Colonic mucosa (tissue), 4 donors: ENCODE results near the gene ABCG1. TPM values are rescaled to one million over a fixed set of nuclear protein-coding genes. Genes with fewer than 3 reads are reported as not detected.

ENCODE experiments used
- DNase-seq: peaks from one replicate; pipeline ENCODE4 v3.0.0-alpha.2; 2020
- H3K27ac ChIP-seq: fragments of 200-600 bp; one replicate; pipeline ENCODE4 v1.8.0; 2021
- H3K27me3 ChIP-seq: fragments of 200-600 bp; one replicate; pipeline ENCODE4 v1.8.0; 2021
- H3K36me3 ChIP-seq: fragments of 200-600 bp; one replicate; pipeline ENCODE4 v1.8.0; 2021
- H3K4me1 ChIP-seq: fragments of 200-600 bp; one replicate; pipeline ENCODE4 v1.8.0; 2021; ENCODE audit warnings: mild to moderate bottlenecking
- H3K4me3 ChIP-seq: fragments of 200-600 bp; one replicate; pipeline ENCODE4 v1.8.0; 2021
- H3K9ac ChIP-seq, 2 donors: one replicate each; pipeline ENCODE4 v1.7.0; 2013; ENCODE audit warnings: control low read depth in 2 of 2, low read depth in 2 of 2, low read length in 2 of 2
- H3K9me3 ChIP-seq: fragments of 200-600 bp; one replicate; pipeline ENCODE4 v1.8.0; 2021
- intact Hi-C: fragments of 100-400 bp; cut with DNase I; formaldehyde crosslinking; loops from one replicate; pipeline ENCODE4 v1.14.1; 2022
- total RNA-seq, 2 donors: library from RNA; stranded (reverse); fragmentation: NEBNext Ultra II Directional in 1 of 2; extraction: Animal tissue kit (Norgen Biotek cat#: 25700) in 1 of 2; gene quantifications; one replicate each; pipeline ENCODE4 v1.2.1, GENCODE V29; 2021
- TF ChIP-seq, protein P1 (sequence below): fragments of 200-600 bp; IDR thresholded peaks from one replicate; pipeline ENCODE4 v1.8.0; 2022; ENCODE audit warnings: antibody characterized with exemption, mild to moderate bottlenecking
- donor health status: healthy.
- donor health status: DM: no; HTN: no; CAD: no.
- donor health status: DM: no; HTN: no; CAD: no.

ABCG1 gene
- total RNA-seq, 2 donors from 2014 or later, result 13.8 to 60.0 TPM

DNA sequence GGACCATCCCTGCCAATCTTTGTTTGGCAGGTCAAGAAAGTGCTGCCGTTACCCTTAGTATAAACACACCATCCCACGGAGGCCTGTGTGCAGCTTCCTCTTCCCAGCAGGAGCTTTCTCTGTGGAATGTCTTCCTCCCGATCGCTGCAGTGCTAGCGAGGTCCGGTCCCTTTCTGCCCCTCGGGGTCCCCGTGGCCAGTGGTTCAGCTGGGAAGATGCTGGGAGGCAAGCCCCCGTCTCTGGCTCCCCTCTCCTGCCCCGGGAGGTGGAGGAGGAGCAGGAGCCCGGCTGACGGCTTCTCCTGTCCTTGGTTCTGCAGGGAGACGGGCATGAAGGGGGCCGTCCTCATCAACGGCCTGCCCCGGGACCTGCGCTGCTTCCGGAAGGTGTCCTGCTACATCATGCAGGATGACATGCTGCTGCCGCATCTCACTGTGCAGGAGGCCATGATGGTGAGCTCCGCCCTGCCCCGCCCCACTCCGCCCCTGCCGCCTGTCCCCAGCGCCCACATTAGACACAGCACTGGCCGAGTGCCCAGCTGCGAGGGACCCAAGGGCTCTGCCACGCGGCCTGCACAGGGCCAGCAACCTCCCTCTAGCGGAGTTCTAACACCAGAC, 54.2 kb downstream of the ABCG1 start:
- no peak overlapping the region for H3K9ac ChIP-seq
- DNase-seq, result no peak
- H3K9me3 ChIP-seq, result no peaks in the 10 kb centered on the region
- intact Hi-C loops, result no loop called here
- H3K36me3 ChIP-seq, result no peaks in the 10 kb centered on the region
- TF ChIP-seq, protein P1, sequence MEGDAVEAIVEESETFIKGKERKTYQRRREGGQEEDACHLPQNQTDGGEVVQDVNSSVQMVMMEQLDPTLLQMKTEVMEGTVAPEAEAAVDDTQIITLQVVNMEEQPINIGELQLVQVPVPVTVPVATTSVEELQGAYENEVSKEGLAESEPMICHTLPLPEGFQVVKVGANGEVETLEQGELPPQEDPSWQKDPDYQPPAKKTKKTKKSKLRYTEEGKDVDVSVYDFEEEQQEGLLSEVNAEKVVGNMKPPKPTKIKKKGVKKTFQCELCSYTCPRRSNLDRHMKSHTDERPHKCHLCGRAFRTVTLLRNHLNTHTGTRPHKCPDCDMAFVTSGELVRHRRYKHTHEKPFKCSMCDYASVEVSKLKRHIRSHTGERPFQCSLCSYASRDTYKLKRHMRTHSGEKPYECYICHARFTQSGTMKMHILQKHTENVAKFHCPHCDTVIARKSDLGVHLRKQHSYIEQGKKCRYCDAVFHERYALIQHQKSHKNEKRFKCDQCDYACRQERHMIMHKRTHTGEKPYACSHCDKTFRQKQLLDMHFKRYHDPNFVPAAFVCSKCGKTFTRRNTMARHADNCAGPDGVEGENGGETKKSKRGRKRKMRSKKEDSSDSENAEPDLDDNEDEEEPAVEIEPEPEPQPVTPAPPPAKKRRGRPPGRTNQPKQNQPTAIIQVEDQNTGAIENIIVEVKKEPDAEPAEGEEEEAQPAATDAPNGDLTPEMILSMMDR, result no peak
- no peak overlapping the region for H3K4me3 ChIP-seq
- H3K27ac ChIP-seq, result no peak overlapping the region
- H3K27me3 ChIP-seq, result no peaks in the 10 kb centered on the region
- no peaks in the 10 kb centered on the region for H3K4me1 ChIP-seq

DNA sequence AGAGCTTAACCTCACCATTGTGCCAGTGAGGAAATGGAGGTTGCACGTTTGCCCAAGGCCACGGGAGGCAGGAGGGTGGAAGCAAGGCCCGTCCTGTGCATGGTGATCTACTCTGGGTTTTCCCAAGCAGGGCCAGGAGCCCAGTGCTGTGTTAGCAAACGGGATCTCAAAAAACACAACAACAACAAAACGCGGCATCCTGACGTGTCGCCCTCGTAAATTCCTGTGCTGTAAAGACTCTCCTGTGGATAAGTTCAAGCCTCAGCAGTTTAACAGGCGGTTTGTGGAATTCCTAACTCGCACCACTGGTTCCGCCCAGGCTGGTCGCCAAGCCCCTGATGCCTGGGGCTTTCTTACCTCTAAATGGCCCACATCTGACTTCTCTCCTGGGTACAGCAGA, 57.1 kb downstream of the ABCG1 start:
- H3K27ac ChIP-seq, result no peak overlapping the region
- no peaks in the 10 kb centered on the region for H3K27me3 ChIP-seq
- TF ChIP-seq, protein P1, result no peak
- intact Hi-C loops, result no loop called here
- H3K4me1 ChIP-seq, result no peaks in the 10 kb centered on the region
- DNase-seq, result no peak
- H3K9ac ChIP-seq, result no peak overlapping the region
- no peaks in the 10 kb centered on the region for H3K9me3 ChIP-seq
- H3K4me3 ChIP-seq, result no peak overlapping the region
- H3K36me3 ChIP-seq, result no peaks in the 10 kb centered on the region

- Histone ChIP-seq H3K36me3 (no peaks in the 10 kb centered on the region), H3K9me3 (no peaks in the 10 kb centered on the region), H3K27me3 (no peaks in the 10 kb centered on the region), H3K27ac (no peak overlapping the region), H3K4me1 (no peaks in the 10 kb centered on the region), H3K9ac (no peak overlapping the region), H3K4me3 (no peak overlapping the region)
- TF ChIP-seq, protein P1, result no peak
- intact Hi-C loops, result no loop called here
- DNase-seq, result no peak
Observed at GRCh38 chr21:42276526-42277154, 57.7 kb downstream of the ABCG1 start.

DNA sequence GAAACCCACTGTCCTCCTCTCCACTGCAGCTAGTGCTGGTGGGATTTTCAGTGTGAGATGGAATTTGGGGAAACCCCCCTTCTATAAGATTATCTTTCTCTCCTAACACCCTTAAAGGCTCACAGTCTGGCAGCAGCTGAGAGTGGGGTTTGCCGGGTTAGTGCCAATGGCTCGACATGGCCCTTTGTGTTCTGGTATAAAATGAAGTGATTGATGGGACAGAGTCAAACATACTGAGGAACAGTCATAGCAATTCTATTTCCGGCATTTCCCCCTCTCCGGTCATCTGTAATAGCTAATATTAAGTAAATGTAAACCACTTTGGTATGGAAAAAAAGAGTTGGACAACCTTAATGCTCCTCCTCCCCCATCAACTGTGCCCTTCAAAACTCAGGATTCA, 58.7 kb downstream of the ABCG1 start:
- no peak overlapping the region for H3K9ac ChIP-seq

DNA sequence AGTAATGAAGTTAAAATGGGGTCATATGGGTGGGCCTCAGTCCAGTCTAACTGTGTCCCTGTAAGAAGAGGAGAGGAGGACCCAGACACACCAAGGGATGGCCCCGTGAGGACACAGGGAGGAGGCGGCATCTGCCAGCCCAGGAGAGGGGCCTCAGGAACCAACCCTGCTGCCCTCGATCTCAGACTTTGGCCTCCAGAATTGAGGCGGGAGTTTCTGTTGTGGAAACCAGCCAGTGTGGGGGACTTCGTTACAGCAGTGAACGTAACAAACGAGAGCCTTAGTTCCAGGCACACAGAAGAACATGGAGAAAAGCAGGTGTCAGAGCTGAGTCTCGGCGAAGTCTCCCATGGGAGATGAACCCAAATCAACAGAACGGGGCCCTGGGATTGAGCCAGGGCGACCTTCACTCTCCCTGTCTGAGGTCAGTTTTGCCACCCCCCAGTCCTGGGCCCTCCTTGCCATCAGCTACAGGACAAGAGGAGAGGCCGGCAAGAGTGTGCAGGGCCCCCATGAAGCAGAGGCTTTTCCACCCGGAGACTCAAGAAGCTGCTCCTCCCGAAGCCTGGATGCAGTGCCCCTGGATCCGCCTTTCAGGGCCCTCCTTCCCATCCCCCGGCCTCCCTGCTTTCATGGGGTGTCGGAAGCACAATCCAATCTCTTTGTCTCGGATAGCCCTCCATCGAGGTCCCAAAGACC, 59.7 kb downstream of the ABCG1 start:
- H3K4me3 ChIP-seq, result no peak overlapping the region
- no peak for DNase-seq
- no peaks in the 10 kb centered on the region for H3K9me3 ChIP-seq
- TF ChIP-seq, protein P1, result no peak
- no peak overlapping the region for H3K27ac ChIP-seq
- H3K27me3 ChIP-seq, result no peaks in the 10 kb centered on the region
- H3K9ac ChIP-seq, result no peak overlapping the region
- no peaks in the 10 kb centered on the region for H3K4me1 ChIP-seq
- intact Hi-C loops, result no loop called here
- H3K36me3 ChIP-seq, result no peaks in the 10 kb centered on the region

More for the DNA sequence above, 58.7 kb downstream of the ABCG1 start:
- H3K27ac ChIP-seq, result no peak overlapping the region
- H3K36me3 ChIP-seq, result no peaks in the 10 kb centered on the region
- TF ChIP-seq, protein P1, result no peak
- H3K9me3 ChIP-seq, result no peaks in the 10 kb centered on the region
- intact Hi-C loops, result no loop called here
- no peak for DNase-seq
- no peaks in the 10 kb centered on the region for H3K27me3 ChIP-seq
- H3K4me1 ChIP-seq, result no peaks in the 10 kb centered on the region
- no peak overlapping the region for H3K4me3 ChIP-seq
